H9 (cell line): ENCODE results near the gene TRIM26. TPM values are rescaled to one million over a fixed set of nuclear protein-coding genes. Genes with fewer than 3 reads are reported as not detected.

Experiments
- DNase-seq: peaks from one replicate; pipeline ENCODE4 v3.0.0-alpha.2; 2017
- H2AFZ ChIP-seq: one replicate; pipeline ENCODE4 v1.6.1; 2013; ENCODE audit warnings: mild to moderate bottlenecking, low read length, control low read depth, moderate library complexity
- H2AK5ac ChIP-seq: 2 replicates; pipeline ENCODE4 v1.6.1; 2013; ENCODE audit warnings: low read length, control low read depth, mixed read lengths; ENCODE audit not compliant: insufficient read length
- H2BK120ac ChIP-seq: one replicate; pipeline ENCODE4 v1.6.1; 2013; ENCODE audit warnings: low read depth, mild to moderate bottlenecking, low read length, control low read depth, inconsistent platforms; ENCODE audit not compliant: poor library complexity, severe bottlenecking
- H2BK12ac ChIP-seq: 2 replicates; pipeline ENCODE4 v1.6.1; 2013; ENCODE audit warnings: low read length, control low read depth, mixed read lengths, low read depth; ENCODE audit not compliant: insufficient read length
- H2BK15ac ChIP-seq: 2 replicates; pipeline ENCODE4 v1.6.1; 2013; ENCODE audit warnings: low read depth, low read length, control low read depth
- H2BK20ac ChIP-seq: one replicate; pipeline ENCODE4 v1.6.1; 2013; ENCODE audit warnings: low read depth, mild to moderate bottlenecking, low read length, control low read depth, inconsistent platforms; ENCODE audit not compliant: poor library complexity, severe bottlenecking
- H2BK5ac ChIP-seq: 2 replicates; pipeline ENCODE4 v1.6.1; 2013; ENCODE audit warnings: low read length, control low read depth, mixed read lengths; ENCODE audit not compliant: insufficient read length
- H3K14ac ChIP-seq: 2 replicates; pipeline ENCODE4 v1.6.1; 2013; ENCODE audit warnings: low read length, control low read depth; ENCODE audit not compliant: insufficient read depth
- H3K18ac ChIP-seq: 2 replicates; pipeline ENCODE4 v1.6.1; 2013; ENCODE audit warnings: low read depth, mild to moderate bottlenecking, mixed read lengths, low read length, control low read depth; ENCODE audit not compliant: insufficient read length
- H3K23ac ChIP-seq: 2 replicates; pipeline ENCODE4 v1.6.1; 2013; ENCODE audit warnings: low read length, control low read depth, mixed read lengths, low read depth; ENCODE audit not compliant: insufficient read length
- H3K23me2 ChIP-seq: 2 replicates; pipeline ENCODE4 v1.6.1; 2013; ENCODE audit warnings: low read depth, mild to moderate bottlenecking, mixed read lengths, low read length, control low read depth; ENCODE audit not compliant: insufficient read length, poor library complexity, severe bottlenecking
- H3K27ac ChIP-seq: 2 replicates; pipeline ENCODE4 v1.5.1; 2013; ENCODE audit warnings: low read length, control low read depth, mixed read lengths, low read depth; ENCODE audit not compliant: insufficient read length
- H3K27me3 ChIP-seq: 2 replicates; pipeline ENCODE4 v1.6.1; 2013; ENCODE audit warnings: low read length, control low read depth, inconsistent platforms; ENCODE audit not compliant: insufficient read depth
- H3K4ac ChIP-seq: 2 replicates; pipeline ENCODE4 v1.6.1; 2013; ENCODE audit warnings: low read depth, mild to moderate bottlenecking, control low read depth, inconsistent platforms, low read length, moderate library complexity
- H3K4me1 ChIP-seq: 2 replicates; pipeline ENCODE4 v1.6.1; 2013; ENCODE audit warnings: low read length, control low read depth, inconsistent platforms; ENCODE audit not compliant: insufficient read depth
- H3K4me2 ChIP-seq: 2 replicates; pipeline ENCODE4 v1.6.1; 2013; ENCODE audit warnings: low read length, control low read depth, mixed read lengths; ENCODE audit not compliant: insufficient read length, insufficient read depth
- H3K56ac ChIP-seq: 2 replicates; pipeline ENCODE4 v1.6.1; 2013; ENCODE audit warnings: low read depth, mild to moderate bottlenecking, mixed read lengths, low read length, control low read depth; ENCODE audit not compliant: insufficient read length
- H3K79me1 ChIP-seq: 2 replicates; pipeline ENCODE4 v1.6.1; 2013; ENCODE audit warnings: low read depth, mild to moderate bottlenecking, moderate library complexity, low read length, control low read depth, inconsistent platforms; ENCODE audit not compliant: insufficient read depth, poor library complexity, severe bottlenecking
- H3K79me2 ChIP-seq: 2 replicates; pipeline ENCODE4 v1.6.1; 2013; ENCODE audit warnings: low read length, control low read depth, inconsistent platforms; ENCODE audit not compliant: insufficient read depth
- H3K9ac ChIP-seq: 2 replicates; pipeline ENCODE4 v1.6.1; 2013; ENCODE audit warnings: low read length, control low read depth, mixed read lengths; ENCODE audit not compliant: insufficient read length; ENCODE audit errors: extremely low read depth
- H3K9me3 ChIP-seq: one replicate; pipeline ENCODE4 v1.6.1; 2013; ENCODE audit warnings: low read depth, low read length, inconsistent platforms; ENCODE audit not compliant: control insufficient read depth
- H3T11ph ChIP-seq: one replicate; pipeline ENCODE4 v1.6.1; 2013; ENCODE audit warnings: mild to moderate bottlenecking, low read length, control low read depth, inconsistent platforms
- H4K20me1 ChIP-seq: one replicate; pipeline ENCODE4 v1.6.1; 2013; ENCODE audit not compliant: control insufficient read depth, insufficient read length, insufficient read depth
- H4K5ac ChIP-seq: 2 replicates; pipeline ENCODE4 v1.6.1; 2013; ENCODE audit warnings: low read depth, mild to moderate bottlenecking, mixed read lengths, low read length, control low read depth; ENCODE audit not compliant: insufficient read length
- H4K8ac ChIP-seq: replicated peaks from 2 replicates; pipeline ENCODE4 v1.6.1; 2013; ENCODE audit warnings: low read length, control low read depth, mixed read lengths, low read depth; ENCODE audit not compliant: insufficient read length
- H4K91ac ChIP-seq: 2 replicates; pipeline ENCODE4 v1.6.1; 2013; ENCODE audit warnings: low read depth, mild to moderate bottlenecking, moderate library complexity, mixed read lengths, low read length, control low read depth; ENCODE audit not compliant: insufficient read length
- H3K27ac Mint-ChIP-seq, 3 experiments: 2 replicates in 2 of 3; 3 replicates in 1 of 3; pipeline ENCODE4 v1.8.0; 2020 to 2021; ENCODE audit warnings: mixed read lengths in 3 of 3, mild to moderate bottlenecking in 1 of 3, moderate library complexity in 1 of 3
- H3K27me3 Mint-ChIP-seq: 2 replicates; pipeline ENCODE4 v1.8.0; 2021; ENCODE audit warnings: low read depth, mild to moderate bottlenecking, moderate library complexity, mixed read lengths
- H3K36me3 Mint-ChIP-seq, 3 experiments: 2 replicates in 2 of 3; 3 replicates in 1 of 3; pipeline ENCODE4 v1.8.0; 2020 to 2021; ENCODE audit warnings: low read depth in 3 of 3, mixed read lengths in 3 of 3; ENCODE audit not compliant: insufficient read depth in 1 of 3
- H3K4me1 Mint-ChIP-seq, 2 experiments: 2 replicates each; pipeline ENCODE4 v1.8.0; 2020; ENCODE audit warnings: mixed read lengths in 2 of 2
- H3K4me3 Mint-ChIP-seq, 2 experiments: 2 replicates in 1 of 2; 3 replicates in 1 of 2; pipeline ENCODE4 v1.8.0; 2020 to 2021; ENCODE audit warnings: mild to moderate bottlenecking in 2 of 2, mixed read lengths in 2 of 2, moderate library complexity in 1 of 2
- H3K9me3 Mint-ChIP-seq, 2 experiments: 2 replicates in 1 of 2; 3 replicates in 1 of 2; pipeline ENCODE4 v1.8.0; 2020; ENCODE audit warnings: mild to moderate bottlenecking in 2 of 2, mixed read lengths in 2 of 2, moderate library complexity in 1 of 2
- CTCF ChIP-seq: fragments of 200-600 bp; sonication (generic); conservative IDR thresholded peaks from 3 replicates; pipeline ENCODE4 v1.8.0; 2021; ENCODE audit warnings: antibody characterized with exemption, mild to moderate bottlenecking
- WGBS: extraction: QIAGEN DNeasy Blood & Tissue Kit; methylation state at CpG from one replicate; pipeline ENCODE4 v1.1.7; 2013; ENCODE audit warnings: missing lambda C conversion rate, low lambda C conversion rate, mixed read lengths; ENCODE audit not compliant: insufficient read length; ENCODE audit errors: extremely low coverage; 5-methylcytosine and 5-hydroxymethylcytosine counted together
- total RNA-seq: library from RNA; stranded (reverse); gene quantifications from 2 replicates; pipeline ENCODE4 v1.2.1, GENCODE V29; 2021

TRIM26 gene
- total RNA-seq, 1 experiment from 2014 or later = 35.8 TPM

DNA sequence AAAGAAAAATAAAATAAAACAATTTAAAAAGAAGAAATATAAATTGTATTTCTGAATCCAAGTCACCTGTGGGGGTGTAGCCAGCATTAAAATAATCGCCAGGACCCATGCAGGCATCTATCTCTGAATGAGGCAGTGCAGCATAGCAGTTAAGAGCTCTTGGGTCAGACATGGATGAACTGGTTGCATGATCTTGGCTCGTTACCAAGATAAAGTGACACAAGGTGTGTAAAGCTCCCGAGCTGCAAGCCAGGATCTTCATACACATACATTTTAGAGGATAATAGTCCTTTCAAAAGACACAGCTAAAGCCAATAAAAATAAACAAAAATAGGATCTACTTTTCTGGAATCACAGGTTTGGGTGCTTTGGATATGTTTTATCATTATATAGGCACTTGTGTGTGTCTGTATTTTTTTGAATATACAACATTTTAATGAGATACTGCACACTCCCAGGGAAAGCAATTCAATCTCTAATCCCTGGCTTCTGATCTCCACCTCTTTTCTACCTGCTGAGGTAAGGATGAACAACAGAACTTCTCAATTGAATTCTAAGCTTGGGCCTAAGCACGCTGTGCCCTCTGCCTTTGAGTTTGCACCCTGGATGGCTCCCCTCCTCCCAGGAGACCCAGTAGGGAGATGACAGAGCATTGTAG, 61.1 kb downstream of the TRIM26 start:
- Histone ChIP-seq H3K18ac (no peak overlapping the region), H3K23ac (no peak overlapping the region), H2AK5ac (no peak overlapping the region), H3K79me2 (no peaks in the 10 kb centered on the region), H4K20me1 (no peaks in the 10 kb centered on the region), H2BK120ac (no peak overlapping the region), H4K91ac (no peak overlapping the region), H3K27ac (no peak overlapping the region), H3K9ac (no peak overlapping the region), H3K56ac (no peak overlapping the region), H3K23me2 (no peaks in the 10 kb centered on the region), H4K8ac (no peak overlapping the region), H2BK5ac (no peak overlapping the region), H3K4me1 (no peaks in the 10 kb centered on the region), H4K5ac (no peak overlapping the region), H3K9me3 (no peaks in the 10 kb centered on the region), H3K14ac (no peak overlapping the region), H2BK20ac (no peak overlapping the region), H2AFZ (no peak overlapping the region), H3K79me1 (no peaks in the 10 kb centered on the region), H2BK15ac (no peak overlapping the region), H3T11ph (no peak overlapping the region), H3K4me2 (no peak overlapping the region), H3K4ac (no peak overlapping the region), H3K27me3 (no peaks in the 10 kb centered on the region), H2BK12ac (no peak overlapping the region)
- Mint-ChIP-seq H3K4me1 (peaks cover 2% of the 10 kb centered on the region in 2 experiments; a peak in 1 of 4 replicates), H3K9me3 (no peaks in the 10 kb centered on the region), H3K36me3 (no peaks in the 10 kb centered on the region), H3K4me3 (no peak overlapping the region), H3K27ac (no peak overlapping the region), H3K27me3 (peaks cover 61% of the 10 kb centered on the region)
- TF ChIP-seq CTCF = no peak
- DNase-seq = no peak
- WGBS = no CpG with 5 or more reads among the region's 4 CpGs
